Measurements from ENCODE around the gene ERC1. TPM values are rescaled to one million over a fixed set of nuclear protein-coding genes. Genes with fewer than 3 reads are reported as not detected.
A peak's percentile ranks its signal among the peaks of the same experiment; 100 is the strongest.

The ERC1 gene
- total and polyA plus RNA-seq, 2 of the 4 experiments (the other 2 are of a cell fraction), result 11.6 to 25.6 TPM

DNA sequence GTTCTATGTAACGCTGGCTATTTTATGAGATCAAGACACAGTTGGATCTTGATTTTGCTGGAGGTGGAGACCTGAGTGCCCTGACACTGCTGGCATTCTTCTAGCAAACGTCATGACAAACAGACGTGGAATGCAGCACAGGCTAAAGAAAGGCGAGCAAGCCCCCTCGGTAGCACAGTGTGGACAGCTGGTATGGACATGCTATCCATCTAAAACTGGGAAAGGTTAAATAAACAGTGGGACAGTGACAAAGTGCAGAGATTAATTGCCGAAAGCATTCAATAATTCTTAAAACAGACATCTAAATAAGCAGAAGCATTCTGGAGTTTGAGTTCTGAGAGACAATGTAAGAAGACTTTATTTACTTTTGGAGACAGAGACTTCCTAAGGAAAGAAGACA lies 366.1 kb downstream of the ERC1 start:
- in situ Hi-C loops (cut with MboI; ENCODE audit: low sequenced_read_pairs) (no loop called here), dilution Hi-C loops (cut with HindIII; ENCODE audit: low sequenced_read_pairs, unreplicated experiment) (no loop called here), intact Hi-C loops (cut with micrococcal nuclease) (no loop called here)
- ChIA-PET CTCF (interaction anchor here (1.0 kb wide), 1 partner anchor 176 kb away, joined by 4 read pairs; no protein-coding TSS in a partner anchor), POLR2A (ENCODE audit: unreplicated experiment) (no interaction called here)
- Histone ChIP-seq H3K4me3 (ENCODE audit: insufficient read depth, low read depth, low read length) (no peak overlapping the region), H3K18ac (ENCODE audit: low read depth, low read length) (no peak overlapping the region), H3K79me1 (ENCODE audit: low read depth in 1 of 2, low read length in 2 of 2) (peaks cover 7 to 22% of the 10 kb centered on the region in 2 experiments), H2BK120ac (ENCODE audit: low read depth, low read length) (no peak overlapping the region), H4K20me1 (ENCODE audit: insufficient read depth, low read length) (no peaks in the 10 kb centered on the region), H2AK9ac (replicated peaks; ENCODE audit: low read depth, low read length, poor library complexity) (no peak overlapping the region), H4K5ac (ENCODE audit: low read depth, low read length) (no peak overlapping the region), H3K27me3 (ENCODE audit: control insufficient read depth, insufficient read depth, low read length) (no peaks in the 10 kb centered on the region), H4K91ac (ENCODE audit: insufficient read depth, low read depth, low read length) (no peak overlapping the region), H3K14ac (replicated peaks; ENCODE audit: low read depth, low read length) (no peak overlapping the region), H2BK5ac (ENCODE audit: low read depth, low read length, poor library complexity, severe bottlenecking) (no peak overlapping the region), H3K56ac (ENCODE audit: extremely low read depth, insufficient read depth, low read length) (no peak overlapping the region), H2BK15ac (ENCODE audit: low read depth, low read length) (no peak overlapping the region), H2AK5ac (ENCODE audit: low read depth, low read length) (no peak overlapping the region), H3K23ac (ENCODE audit: low read depth, low read length) (no peak overlapping the region), H3K4ac (ENCODE audit: low read depth, low read length) (no peak overlapping the region), H3K4me2 (ENCODE audit: low read depth, low read length) (no peak overlapping the region; the same call in 1 of the 2 replicates), H3K9me1 (ENCODE audit: insufficient read depth, low read length) (0 out of 2 replicates have a peak, but pooled peaks cover 4% of the 10 kb centered on the region), H3K27ac (ENCODE audit: insufficient read depth, low read length) (no peak overlapping the region), H3K9me3 (ENCODE audit: control insufficient read depth, insufficient read depth, low read length) (no peaks in the 10 kb centered on the region), H2AFZ (replicated peaks; ENCODE audit: low read length, poor library complexity) (no peak overlapping the region), H3K9ac (ENCODE audit: low read depth, low read length) (no peak overlapping the region), H3K4me1 (ENCODE audit: control insufficient read depth, insufficient read depth, low read length) (peaks cover 9% of the 10 kb centered on the region), H2BK20ac (ENCODE audit: low read depth, low read length) (no peak overlapping the region), H3K36me3 (ENCODE audit: control insufficient read depth, insufficient read depth, low read length) (no peaks in the 10 kb centered on the region), H4K8ac (ENCODE audit: low read depth in 2 of 2, low read length in 2 of 2) (no peak overlapping the region)
- ATAC-seq (ENCODE audit: low read depth) (peak; percentile 78), DNase-seq (peak; percentile 60)
- 21% methylated on average over 2 of the region's 6 CpGs; no CpG with 5 or more reads in 1 of the 2 experiments for WGBS, 2 experiments (ENCODE audit: extremely low coverage in 2 of 2, insufficient read length in 1 of 2)
- TF ChIP-seq FOS (IDR thresholded peaks at IDR 0.05; ENCODE audit: low read depth, low read length) (no peak), NFE2L2 (IDR thresholded peaks at IDR 0.05; ENCODE audit: low read depth, low read length) (no peak), CHD1 (IDR thresholded peaks at IDR 0.05; ENCODE audit: low read depth, low read length) (no peak), USF2 (IDR thresholded peaks at IDR 0.05; ENCODE audit: low read depth, low read length) (no peak), RAD21 (IDR thresholded peaks at IDR 0.05; ENCODE audit: low read length) (no peak)
- BruUV-seq (replicated peaks), result no TSS peak
